H1 (cell line): ENCODE data around the gene ETS1. TPM values are rescaled to one million over a fixed set of nuclear protein-coding genes. Genes with fewer than 3 reads are reported as not detected.

Experiments used
- CTCF ChIA-PET: fragments of 300-600 bp; sonication (Branson Sonifier 250); formaldehyde crosslinking; loops from one replicate; lab custom pipeline; 2021; ENCODE audit not compliant: partially characterized antibody; lab: Charles Lee
- POLR2A ChIA-PET: fragments of 300-600 bp; sonication (Branson Sonifier 250); formaldehyde crosslinking; loops from one replicate; lab custom pipeline; 2021; ENCODE audit warnings: inconsistent platforms; ENCODE audit not compliant: partially characterized antibody; lab: Charles Lee
- DNase-seq, 2 experiments: peaks; one replicate each; pipeline versions ENCODE4 v3.0.0 to v3.0.0-alpha.2; 2010 to 2022; ENCODE audit warnings: low spot score in 2 of 2, low read depth in 1 of 2, mixed read lengths in 1 of 2
- FAIRE-seq: peaks from 2 replicates; lab custom pipeline; 2011; peaks lifted over from hg19 to GRCh38; lab: Jason Lieb, UNC
- H2AFZ ChIP-seq: 2 replicates; pipeline ENCODE4 v1.8.1; 2012; ENCODE audit warnings: low read length, inconsistent platforms
- H2AK5ac ChIP-seq: 2 replicates; pipeline ENCODE4 v1.6.1; 2013; ENCODE audit warnings: low read depth, low read length
- H2BK120ac ChIP-seq: replicated peaks from 2 replicates; pipeline ENCODE3; 2013; ENCODE audit warnings: low read depth, low read length, inconsistent platforms
- H2BK12ac ChIP-seq: 2 replicates; pipeline ENCODE4 v1.6.1; 2013; ENCODE audit warnings: low read depth, low read length
- H2BK15ac ChIP-seq: 2 replicates; pipeline ENCODE4 v1.6.1; 2013; ENCODE audit warnings: low read length
- H2BK20ac ChIP-seq: 2 replicates; pipeline ENCODE4 v1.6.1; 2013; ENCODE audit warnings: low read length
- H2BK5ac ChIP-seq: 2 replicates; pipeline ENCODE4 v1.6.1; 2013; ENCODE audit warnings: low read depth, low read length
- H3K14ac ChIP-seq: 2 replicates; pipeline ENCODE4 v1.6.1; 2013; ENCODE audit warnings: inconsistent platforms; ENCODE audit not compliant: insufficient read length
- H3K18ac ChIP-seq: 2 replicates; pipeline ENCODE4 v1.6.1; 2013; ENCODE audit warnings: low read length; ENCODE audit errors: extremely low read depth
- H3K23ac ChIP-seq: 2 replicates; pipeline ENCODE4 v1.6.1; 2013; ENCODE audit warnings: inconsistent platforms; ENCODE audit not compliant: insufficient read length
- H3K23me2 ChIP-seq: 2 replicates; pipeline ENCODE4 v1.6.1; 2013; ENCODE audit warnings: low read depth, low read length
- H3K27ac ChIP-seq: 2 replicates; pipeline ENCODE4 v1.6.1; 2011; ENCODE audit warnings: low read depth, low read length, inconsistent platforms
- H3K27me3 ChIP-seq, 4 experiments: replicated peaks in 1 of 4; 1 replicate in 1 of 4; 2 replicates in 3 of 4; pipeline versions ENCODE4 v1.6.1 to v1.8.1; 2011 to 2013; ENCODE audit warnings: low read length in 3 of 4, mild to moderate bottlenecking in 3 of 4, inconsistent platforms in 2 of 4, mixed read lengths in 2 of 4, moderate library complexity in 1 of 4; ENCODE audit not compliant: control insufficient read depth in 3 of 4, insufficient read depth in 3 of 4; ENCODE audit errors: extremely low read depth in 1 of 4
- H3K36me3 ChIP-seq, 4 experiments: 2 replicates each; pipeline versions ENCODE4 v1.6.1 to v1.8.1; 2011 to 2013; ENCODE audit warnings: mild to moderate bottlenecking in 4 of 4, low read length in 3 of 4, moderate library complexity in 2 of 4, control low read depth in 1 of 4, inconsistent platforms in 1 of 4; ENCODE audit not compliant: insufficient read depth in 4 of 4, control insufficient read depth in 2 of 4
- H3K4ac ChIP-seq: replicated peaks from 2 replicates; pipeline ENCODE3; 2013; ENCODE audit warnings: low read length, low read depth, mixed read lengths, inconsistent platforms; ENCODE audit not compliant: insufficient read length
- H3K4me1 ChIP-seq, 4 experiments: replicated peaks in 1 of 4; 1 replicate in 1 of 4; 2 replicates in 3 of 4; pipeline versions ENCODE4 v1.6.1 to v1.8.1; 2011 to 2013; ENCODE audit warnings: low read length in 3 of 4, inconsistent platforms in 2 of 4, mixed read lengths in 1 of 4; ENCODE audit not compliant: insufficient read depth in 4 of 4, control insufficient read depth in 3 of 4
- H3K4me2 ChIP-seq, 2 experiments: 2 replicates each; pipeline versions ENCODE4 v1.6.1 to v1.8.1; 2011 to 2013; ENCODE audit warnings: low read depth in 2 of 2, low read length in 2 of 2, control low read depth in 1 of 2, inconsistent platforms in 1 of 2, mild to moderate bottlenecking in 1 of 2; ENCODE audit not compliant: insufficient read depth in 1 of 2
- H3K4me3 ChIP-seq, 4 experiments: fragments of 200-600, 300-600 bp in 1 of 4; sonication (generic), shearing (Covaris generic), sonication (Bioruptor Twin) in 1 of 4; 2 replicates each; pipeline versions ENCODE4 v1.5.1 to v1.8.1; 2011 to 2016; ENCODE audit warnings: low read length in 4 of 4, low read depth in 3 of 4, control low read depth in 2 of 4, inconsistent platforms in 2 of 4, mild to moderate bottlenecking in 2 of 4, mixed read lengths in 1 of 4, moderate library complexity in 1 of 4; ENCODE audit not compliant: insufficient read depth in 2 of 4; ENCODE audit errors: extremely low read depth in 1 of 4
- H3K56ac ChIP-seq: replicated peaks from 2 replicates; pipeline ENCODE3; 2013; ENCODE audit warnings: low read depth, mild to moderate bottlenecking, mixed read lengths, low read length, inconsistent platforms; ENCODE audit not compliant: insufficient read length
- H3K79me1 ChIP-seq: 2 replicates; pipeline ENCODE4 v1.6.1; 2013; ENCODE audit warnings: low read depth, low read length, control low read depth
- H3K79me2 ChIP-seq, 2 experiments: 2 replicates each; pipeline versions ENCODE4 v1.6.1 to v1.8.1; 2012 to 2013; ENCODE audit warnings: low read length in 2 of 2, mild to moderate bottlenecking in 2 of 2, inconsistent platforms in 1 of 2; ENCODE audit not compliant: insufficient read depth in 2 of 2, control insufficient read depth in 1 of 2
- H3K9ac ChIP-seq, 4 experiments: replicated peaks in 1 of 4; 1 replicate in 1 of 4; 2 replicates in 3 of 4; pipeline versions ENCODE4 v1.6.1 to v1.8.1; 2011 to 2013; ENCODE audit warnings: low read depth in 3 of 4, low read length in 3 of 4, control low read depth in 2 of 4, mild to moderate bottlenecking in 2 of 4, moderate library complexity in 2 of 4, inconsistent platforms in 1 of 4; ENCODE audit errors: extremely low read depth in 1 of 4
- H3K9me3 ChIP-seq, 2 experiments: 2 replicates each; pipeline versions ENCODE4 v1.6.1 to v1.8.1; 2012 to 2013; ENCODE audit warnings: mild to moderate bottlenecking in 2 of 2, moderate library complexity in 2 of 2, control low read depth in 1 of 2, inconsistent platforms in 1 of 2, low read depth in 1 of 2, low read length in 1 of 2, mixed read lengths in 1 of 2; ENCODE audit not compliant: insufficient read depth in 2 of 2
- H4K20me1 ChIP-seq, 2 experiments: replicated peaks in 1 of 2; 2 replicates each; pipeline versions ENCODE3 to v1.8.1; 2011 to 2013; ENCODE audit warnings: inconsistent platforms in 2 of 2, low read length in 2 of 2, mild to moderate bottlenecking in 1 of 2; ENCODE audit not compliant: insufficient read depth in 2 of 2, control insufficient read depth in 1 of 2
- H4K5ac ChIP-seq: 2 replicates; pipeline ENCODE4 v1.6.1; 2013; ENCODE audit warnings: low read length, low read depth, mixed read lengths, inconsistent platforms; ENCODE audit not compliant: insufficient read length
- H4K8ac ChIP-seq: 2 replicates; pipeline ENCODE4 v1.8.0; 2013; ENCODE audit warnings: mild to moderate bottlenecking, moderate library complexity, low read length, inconsistent platforms; ENCODE audit not compliant: insufficient read depth; ENCODE audit errors: extremely low read depth
- H4K91ac ChIP-seq: replicated peaks from 2 replicates; pipeline ENCODE3; 2013; ENCODE audit warnings: low read length, mixed read lengths, inconsistent platforms; ENCODE audit not compliant: insufficient read length
- BACH1 ChIP-seq: IDR thresholded peaks from 2 replicates; pipeline ENCODE4 v1.6.1; 2012; ENCODE audit warnings: low read length, improper control_type of control experiment
- BCL11A ChIP-seq, 2 experiments: IDR thresholded peaks; one replicate each; pipeline ENCODE4 v1.6.1; 2011; ENCODE audit warnings: low read depth in 2 of 2, low read length in 2 of 2, mild to moderate bottlenecking in 2 of 2
- CBX5 ChIP-seq: fragments of 300-800, 300-1000 bp; sonication (generic); IDR thresholded peaks from 2 replicates; pipeline ENCODE4 v1.7.1; 2016; ENCODE audit warnings: antibody characterized with exemption, low read length, low read depth
- EGR1 ChIP-seq: IDR thresholded peaks from 2 replicates; pipeline ENCODE4 v1.6.1; 2011; ENCODE audit warnings: low read depth, low read length, borderline replicate concordance
- GABPA ChIP-seq: IDR thresholded peaks from 2 replicates; pipeline ENCODE4 v1.6.1; 2011; ENCODE audit warnings: mild to moderate bottlenecking, low read length, moderate library complexity, borderline replicate concordance; ENCODE audit not compliant: insufficient read depth
- RXRA ChIP-seq: IDR thresholded peaks from 2 replicates; pipeline ENCODE4 v1.6.1; 2011; ENCODE audit warnings: low read depth, mild to moderate bottlenecking, low read length, moderate library complexity; ENCODE audit not compliant: insufficient read depth
- TAF7 ChIP-seq: optimal IDR thresholded peaks from 2 replicates; pipeline ENCODE3; 2011; ENCODE audit warnings: low read depth, mild to moderate bottlenecking, inconsistent platforms, low read length, moderate library complexity, borderline replicate concordance
- TCF12 ChIP-seq: IDR thresholded peaks from 2 replicates; pipeline ENCODE4 v1.6.1; 2011; ENCODE audit warnings: low read depth, mild to moderate bottlenecking, low read length
- USF2 ChIP-seq: IDR thresholded peaks from 2 replicates; pipeline ENCODE4 v1.6.1; 2011; ENCODE audit warnings: low read length, improper control_type of control experiment
- YY1 ChIP-seq: IDR thresholded peaks from 2 replicates; pipeline ENCODE4 v1.6.1; 2011; ENCODE audit warnings: low read depth, mild to moderate bottlenecking, low read length
- WGBS, 2 experiments: shearing (Covaris generic) in 1 of 2; methylation state at CpG; one replicate each; pipeline versions ENCODE4 v1.1.6 to v1.1.7; 2013 to 2015; ENCODE audit warnings: low lambda C conversion rate in 2 of 2, mixed read lengths in 2 of 2, inconsistent platforms in 1 of 2, low coverage in 1 of 2, missing lambda C conversion rate in 1 of 2; ENCODE audit not compliant: insufficient replicate concordance in 2 of 2, insufficient coverage in 1 of 2, insufficient read length in 1 of 2; ENCODE audit errors: extremely low coverage in 1 of 2, missing lambda C conversion rate in 1 of 2; 5-methylcytosine and 5-hydroxymethylcytosine counted together
- polyA plus RNA-seq, 7 experiments: library from polyadenylated mRNA; depleted of rRNA in 3 of 7; stranded (reverse) in 5 of 7; unstranded in 2 of 7; fragments of >200 nt in 5 of 7; fragments of 200-250 nt in 2 of 7; gene quantifications; 1 replicate in 5 of 7; 2 replicates in 1 of 7; 4 replicates in 1 of 7; pipeline versions ENCODE4 v1.2.1 to v1.2.3, GENCODE V29; 2011 to 2013; ENCODE audit warnings: missing spikeins in 2 of 7, mixed read lengths in 2 of 7
- total RNA-seq: library from RNA; stranded (reverse); fragmentation: NEBNext Ultra II Directional; extraction: Animal tissue kit (Norgen Biotek cat#: 25700); gene quantifications from 2 replicates; pipeline ENCODE4 v1.2.1, GENCODE V29; 2021

Gene ETS1
- total and polyA plus RNA-seq, 2 of the 8 experiments (the other 6 are each of a cell fraction or from before 2014, with no cell fraction given) = 10.0 to 35.3 TPM

GRCh38 chr11:128462922-128463321, 124.4 kb downstream of the ETS1 start:
- H3K4ac ChIP-seq = no peak overlapping the region
- H4K5ac ChIP-seq = no peak overlapping the region
- no peak overlapping the region for H2BK20ac ChIP-seq
- H3K56ac ChIP-seq = no peak overlapping the region
- no peaks in the 10 kb centered on the region for H3K27me3 ChIP-seq
- no peak for TF ChIP-seq TCF12
- TF ChIP-seq CBX5 = no peak
- no peak for TF ChIP-seq USF2
- TF ChIP-seq GABPA = no peak
- TF ChIP-seq YY1 = no peak
- no peak for TF ChIP-seq BCL11A (IDR thresholded peaks at IDR 0.05; ENCODE audit: low read depth in 2 of 2, low read length in 2 of 2)
- no peak for TF ChIP-seq RXRA
- no peak for TF ChIP-seq TAF7
- no peak for TF ChIP-seq BACH1
- no peak for TF ChIP-seq EGR1
- 96% methylated on average over 4 of the region's 4 CpGs; no CpG with 5 or more reads in 1 of the 2 experiments for WGBS, 2 experiments
- ChIA-PET POLR2A (no interaction called here), CTCF (interaction anchor here (0.6 to 2.0 kb wide), 5 partner anchors 10 to 1392 kb away, joined by 3 to 4 read pairs (median 3); no protein-coding TSS in a partner anchor)
- no peak overlapping the region for H3K27ac ChIP-seq
- no peak overlapping the region for H2AFZ ChIP-seq
- no peak overlapping the region for H4K8ac ChIP-seq
- H2BK120ac ChIP-seq = no peak overlapping the region
- H3K4me2 ChIP-seq = no peak overlapping the region
- DNase-seq (no peak), FAIRE-seq (no peak)
- no peak overlapping the region for H3K23ac ChIP-seq
- no peaks in the 10 kb centered on the region for H3K9me3 ChIP-seq
- no peak overlapping the region for H3K4me3 ChIP-seq
- no peaks in the 10 kb centered on the region; the same call in 1 of the 2 replicates for H3K23me2 ChIP-seq
- H3K36me3 ChIP-seq = peaks cover 0 to 3% (median 1%) of the 10 kb centered on the region in 4 experiments; a peak in 3 of 8 replicates
- H2BK5ac ChIP-seq = no peak overlapping the region; the same call in 1 of the 2 replicates
- H2BK12ac ChIP-seq = no peak overlapping the region
- no peak overlapping the region for H3K9ac ChIP-seq
- no peak overlapping the region for H3K18ac ChIP-seq
- no peak overlapping the region for H3K14ac ChIP-seq
- H4K20me1 ChIP-seq = no peaks in the 10 kb centered on the region
- no peak overlapping the region for H2AK5ac ChIP-seq
- H3K79me1 ChIP-seq = no peaks in the 10 kb centered on the region
- H3K4me1 ChIP-seq = no peaks in the 10 kb centered on the region
- no peak overlapping the region for H4K91ac ChIP-seq
- no peak overlapping the region for H2BK15ac ChIP-seq
- H3K79me2 ChIP-seq = no peaks in the 10 kb centered on the region
